Ammon's horn (tissue), 1 donor: ENCODE results near the gene AHSA1.

Source experiments
- DNase-seq: peaks from one replicate; pipeline ENCODE4 v3.0.0-alpha.2; 2016; ENCODE audit warnings: low spot score

The AHSA1 gene

GRCh38 chr14:77509366-77509765 lies 51.5 kb downstream of the AHSA1 start:
- no peak for DNase-seq

- no peak for DNase-seq
These were observed 53.7 kb downstream of the AHSA1 start for GRCh38 chr14:77511486-77512162.

- DNase-seq = no peak
These were observed 58.2 kb downstream of the AHSA1 start for GRCh38 chr14:77516126-77516525.
